BLaER1 treated with 17β-estradiol and CSF1 and Interleukin-3, amounts not matched to agents 10 nM and 100 nM (cell line): ENCODE data around the gene MYO10.
A peak's percentile ranks its signal among the peaks of the same experiment; 100 is the strongest.

Source experiments
- H3K27ac ChIP-seq, 11 experiments: shearing (Covaris generic); formaldehyde crosslinking; 2 replicates each; pipeline ENCODE4 v1.8.1; 2022
- H3K27me3 ChIP-seq, 11 experiments: shearing (Covaris generic); formaldehyde crosslinking; 2 replicates each; pipeline ENCODE4 v1.8.1; 2022
- H3K36me3 ChIP-seq, 11 experiments: shearing (Covaris generic); formaldehyde crosslinking; 2 replicates each; pipeline ENCODE4 v1.8.1; 2022
- H3K4me1 ChIP-seq, 10 experiments: shearing (Covaris generic); formaldehyde crosslinking; 2 replicates each; pipeline ENCODE4 v1.8.1; 2022
- H3K4me2 ChIP-seq, 11 experiments: shearing (Covaris generic); formaldehyde crosslinking; 2 replicates each; pipeline ENCODE4 v1.8.1; 2022
- H3K4me3 ChIP-seq, 10 experiments: shearing (Covaris generic); formaldehyde crosslinking; 2 replicates each; pipeline ENCODE4 v1.8.1; 2022
- H3K9ac ChIP-seq, 11 experiments: shearing (Covaris generic); formaldehyde crosslinking; 2 replicates each; pipeline ENCODE4 v1.8.1; 2022
- H3K9me3 ChIP-seq, 11 experiments: shearing (Covaris generic); formaldehyde crosslinking; replicated peaks in 1 of 11; 2 replicates each; pipeline ENCODE4 v1.8.1; 2022
- H4K20me1 ChIP-seq, 11 experiments: shearing (Covaris generic); formaldehyde crosslinking; 2 replicates each; pipeline ENCODE4 v1.8.1; 2022
- Cebpa-rat ChIP-seq, 11 experiments: shearing (Covaris generic); IDR thresholded peaks; 2 replicates each; pipeline ENCODE4 v1.8.1; 2022

The MYO10 gene

GRCh38 chr5:16935231-16936149, 598 bp downstream of the MYO10 start:
- Histone ChIP-seq H3K4me1 (0 out of 20 replicates have a peak, but pooled peaks cover 0 to 4% (median 0%) of the 10 kb centered on the region in 10 experiments), H3K4me3 (peak overlapping the region in 1 of 10 experiments; percentile 17; a peak in 1 of 20 replicates), H4K20me1 (no peaks in the 10 kb centered on the region), H3K36me3 (no peaks in the 10 kb centered on the region), H3K27ac (no peak overlapping the region), H3K27me3 (peaks cover 0 to 11% (median 0%) of the 10 kb centered on the region in 11 experiments; a peak in 1 of 22 replicates), H3K9me3 (peaks cover 10 to 25% (median 19%) of the 10 kb centered on the region in 11 experiments), H3K9ac (no peak overlapping the region), H3K4me2 (no peak overlapping the region)
- TF ChIP-seq Cebpa-rat (IDR thresholded peaks at IDR 0.05), result no peak

- 0 out of 20 replicates have a peak, but pooled peaks cover 0 to 4% (median 0%) of the 10 kb centered on the region in 10 experiments for H3K4me1 ChIP-seq
- no peaks in the 10 kb centered on the region for H3K36me3 ChIP-seq
- H3K4me2 ChIP-seq, result no peak overlapping the region
- H3K27me3 ChIP-seq, result peaks cover 0 to 7% (median 0%) of the 10 kb centered on the region in 11 experiments; a peak in 1 of 22 replicates
- H3K27ac ChIP-seq, result no peak overlapping the region
- H3K9me3 ChIP-seq, result peaks cover 10 to 25% (median 19%) of the 10 kb centered on the region in 11 experiments
- H3K4me3 ChIP-seq, result no peak overlapping the region
- no peaks in the 10 kb centered on the region for H4K20me1 ChIP-seq
- no peak overlapping the region for H3K9ac ChIP-seq
- TF ChIP-seq Cebpa-rat (IDR thresholded peaks at IDR 0.05), result no peak
These were observed 1.4 kb downstream of the MYO10 start for GRCh38 chr5:16934677-16935153.

GRCh38 chr5:16934123-16934522, 2.0 kb downstream of the MYO10 start:
- no peak overlapping the region for H3K9ac ChIP-seq
- peaks cover 10 to 25% (median 19%) of the 10 kb centered on the region in 11 experiments for H3K9me3 ChIP-seq
- H3K4me3 ChIP-seq, result no peak overlapping the region
- H3K4me2 ChIP-seq, result peak overlapping the region in 1 of 11 experiments; percentile 16; a peak in 1 of 22 replicates
- H3K4me1 ChIP-seq, result 0 out of 20 replicates have a peak, but pooled peaks cover 0 to 4% (median 0%) of the 10 kb centered on the region in 10 experiments
- H3K36me3 ChIP-seq, result no peaks in the 10 kb centered on the region
- no peak for TF ChIP-seq Cebpa-rat (IDR thresholded peaks at IDR 0.05)
- no peak overlapping the region for H3K27ac ChIP-seq
- H3K27me3 ChIP-seq, result peaks cover 0 to 7% (median 0%) of the 10 kb centered on the region in 11 experiments; a peak in 1 of 22 replicates
- H4K20me1 ChIP-seq, result no peaks in the 10 kb centered on the region

GRCh38 chr5:16933337-16933736, 2.8 kb downstream of the MYO10 start:
- Histone ChIP-seq H3K27ac (no peak overlapping the region), H4K20me1 (no peaks in the 10 kb centered on the region), H3K36me3 (no peaks in the 10 kb centered on the region), H3K9ac (no peak overlapping the region), H3K4me1 (0 out of 20 replicates have a peak, but pooled peaks cover 0 to 4% (median 0%) of the 10 kb centered on the region in 10 experiments), H3K9me3 (peaks cover 10 to 25% (median 19%) of the 10 kb centered on the region in 11 experiments), H3K27me3 (peaks cover 0 to 7% (median 0%) of the 10 kb centered on the region in 11 experiments; a peak in 1 of 22 replicates), H3K4me2 (no peak overlapping the region), H3K4me3 (no peak overlapping the region)
- TF ChIP-seq Cebpa-rat (IDR thresholded peaks at IDR 0.05), result no peak

GRCh38 chr5:16932401-16932800, 3.7 kb downstream of the MYO10 start:
- H3K4me2 ChIP-seq, result 0 out of 22 replicates have a peak overlapping the region, but pooled peaks of 1 of the 11 experiments have one; percentile 9
- H3K9ac ChIP-seq, result no peak overlapping the region
- no peaks in the 10 kb centered on the region for H4K20me1 ChIP-seq
- no peaks in the 10 kb centered on the region for H3K36me3 ChIP-seq
- H3K27ac ChIP-seq, result no peak overlapping the region
- no peak for TF ChIP-seq Cebpa-rat (IDR thresholded peaks at IDR 0.05)
- H3K4me1 ChIP-seq, result 0 out of 20 replicates have a peak, but pooled peaks cover 0 to 4% (median 0%) of the 10 kb centered on the region in 10 experiments
- H3K9me3 ChIP-seq, result peaks cover 10 to 25% (median 19%) of the 10 kb centered on the region in 11 experiments
- no peak overlapping the region for H3K4me3 ChIP-seq
- H3K27me3 ChIP-seq, result peaks cover 0 to 7% (median 0%) of the 10 kb centered on the region in 11 experiments; a peak in 1 of 22 replicates

- no peaks in the 10 kb centered on the region for H4K20me1 ChIP-seq
- peaks cover 0 to 7% (median 0%) of the 10 kb centered on the region in 11 experiments; a peak in 1 of 22 replicates for H3K27me3 ChIP-seq
- H3K27ac ChIP-seq, result no peak overlapping the region
- H3K9ac ChIP-seq, result no peak overlapping the region
- H3K4me2 ChIP-seq, result no peak overlapping the region
- 0 out of 20 replicates have a peak, but pooled peaks cover 0 to 4% (median 0%) of the 10 kb centered on the region in 10 experiments for H3K4me1 ChIP-seq
- H3K9me3 ChIP-seq, result peaks cover 10 to 18% (median 16%) of the 10 kb centered on the region in 11 experiments
- no peak overlapping the region for H3K4me3 ChIP-seq
- TF ChIP-seq Cebpa-rat (IDR thresholded peaks at IDR 0.05), result no peak
- no peaks in the 10 kb centered on the region for H3K36me3 ChIP-seq
These were observed 4.6 kb downstream of the MYO10 start for GRCh38 chr5:16931334-16932110.

GRCh38 chr5:16930496-16930895, 5.6 kb downstream of the MYO10 start:
- no peak overlapping the region for H3K9ac ChIP-seq
- no peaks in the 10 kb centered on the region for H3K36me3 ChIP-seq
- no peak for TF ChIP-seq Cebpa-rat (IDR thresholded peaks at IDR 0.05)
- H3K27ac ChIP-seq, result no peak overlapping the region
- no peak overlapping the region for H3K4me3 ChIP-seq
- peaks cover 0 to 7% (median 0%) of the 10 kb centered on the region in 11 experiments; a peak in 1 of 22 replicates for H3K27me3 ChIP-seq
- H4K20me1 ChIP-seq, result no peaks in the 10 kb centered on the region
- H3K4me1 ChIP-seq, result 0 out of 20 replicates have a peak, but pooled peaks cover 0 to 4% (median 0%) of the 10 kb centered on the region in 10 experiments
- no peak overlapping the region for H3K4me2 ChIP-seq
- H3K9me3 ChIP-seq, result peaks cover 4 to 9% (median 7%) of the 10 kb centered on the region in 11 experiments

- Histone ChIP-seq H3K4me2 (no peak overlapping the region), H3K9ac (no peak overlapping the region), H4K20me1 (no peaks in the 10 kb centered on the region), H3K27me3 (peaks cover 0 to 7% (median 0%) of the 10 kb centered on the region in 11 experiments; a peak in 1 of 22 replicates), H3K4me3 (no peak overlapping the region), H3K27ac (no peak overlapping the region), H3K9me3 (peaks cover 0 to 3% (median under 1%) of the 10 kb centered on the region in 11 experiments; a peak in 4 of 22 replicates), H3K4me1 (0 out of 20 replicates have a peak, but pooled peaks cover 0 to 4% (median 0%) of the 10 kb centered on the region in 10 experiments), H3K36me3 (no peaks in the 10 kb centered on the region)
- TF ChIP-seq Cebpa-rat (IDR thresholded peaks at IDR 0.05), result no peak
These were observed 6.3 kb downstream of the MYO10 start for GRCh38 chr5:16929831-16930230.
